WTC11 (cell line): ENCODE data around the gene SEZ6L.

Experiments used
- IRF1 ChIP-seq: sonication (generic); formaldehyde crosslinking; IDR thresholded peaks from 2 replicates; pipeline ENCODE4 v1.8.0; 2023; ENCODE audit warnings: missing genetic modification reagents
- MAX ChIP-seq: sonication (generic); formaldehyde crosslinking; IDR thresholded peaks from 2 replicates; pipeline ENCODE4 v1.8.0; 2022; ENCODE audit warnings: mild to moderate bottlenecking, missing genetic modification reagents
- PREB ChIP-seq: sonication (generic); formaldehyde crosslinking; IDR thresholded peaks from 2 replicates; pipeline ENCODE4 v1.8.1; 2022; ENCODE audit warnings: mild to moderate bottlenecking, missing genetic modification reagents, moderate library complexity, borderline replicate concordance
- ZNF232 ChIP-seq: sonication (generic); formaldehyde crosslinking; IDR thresholded peaks from 2 replicates; pipeline ENCODE4 v1.8.0; 2022; ENCODE audit warnings: mild to moderate bottlenecking, missing genetic modification reagents
- TF ChIP-seq, protein P1 (sequence below): fragments of 200-600 bp; IDR thresholded peaks from 2 replicates; pipeline ENCODE4 v1.8.0; 2022; ENCODE audit warnings: antibody characterized with exemption
- TF ChIP-seq, protein P2 (sequence below): sonication (generic); formaldehyde crosslinking; IDR thresholded peaks from 2 replicates; pipeline ENCODE4 v1.8.0; 2022; ENCODE audit warnings: mild to moderate bottlenecking, missing genetic modification reagents
- TF ChIP-seq, protein P3 (sequence below): sonication (generic); formaldehyde crosslinking; IDR thresholded peaks from 2 replicates; pipeline ENCODE4 v1.8.0; 2022; ENCODE audit warnings: mild to moderate bottlenecking, missing genetic modification reagents

DNA sequence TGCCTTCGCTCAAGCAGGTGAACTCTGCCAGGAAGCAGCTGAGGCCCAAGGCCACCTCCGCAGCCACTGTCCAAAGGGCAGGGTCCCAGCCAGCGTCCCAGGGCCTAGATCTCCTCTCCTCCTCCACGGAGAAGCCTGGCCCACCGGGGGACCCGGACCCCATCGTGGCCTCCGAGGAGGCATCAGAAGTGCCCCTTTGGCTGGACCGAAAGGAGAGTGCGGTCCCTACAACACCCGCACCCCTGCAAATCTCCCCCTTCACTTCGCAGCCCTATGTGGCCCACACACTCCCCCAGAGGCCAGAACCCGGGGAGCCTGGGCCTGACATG is 123.4 kb downstream of the SEZ6L start:
- TF ChIP-seq ZNF232 (CRISPR knock-in tag) (no peak), MAX (CRISPR knock-in tag) (no peak), IRF1 (no peak), PREB (no peak)
- TF ChIP-seq, protein P1, sequence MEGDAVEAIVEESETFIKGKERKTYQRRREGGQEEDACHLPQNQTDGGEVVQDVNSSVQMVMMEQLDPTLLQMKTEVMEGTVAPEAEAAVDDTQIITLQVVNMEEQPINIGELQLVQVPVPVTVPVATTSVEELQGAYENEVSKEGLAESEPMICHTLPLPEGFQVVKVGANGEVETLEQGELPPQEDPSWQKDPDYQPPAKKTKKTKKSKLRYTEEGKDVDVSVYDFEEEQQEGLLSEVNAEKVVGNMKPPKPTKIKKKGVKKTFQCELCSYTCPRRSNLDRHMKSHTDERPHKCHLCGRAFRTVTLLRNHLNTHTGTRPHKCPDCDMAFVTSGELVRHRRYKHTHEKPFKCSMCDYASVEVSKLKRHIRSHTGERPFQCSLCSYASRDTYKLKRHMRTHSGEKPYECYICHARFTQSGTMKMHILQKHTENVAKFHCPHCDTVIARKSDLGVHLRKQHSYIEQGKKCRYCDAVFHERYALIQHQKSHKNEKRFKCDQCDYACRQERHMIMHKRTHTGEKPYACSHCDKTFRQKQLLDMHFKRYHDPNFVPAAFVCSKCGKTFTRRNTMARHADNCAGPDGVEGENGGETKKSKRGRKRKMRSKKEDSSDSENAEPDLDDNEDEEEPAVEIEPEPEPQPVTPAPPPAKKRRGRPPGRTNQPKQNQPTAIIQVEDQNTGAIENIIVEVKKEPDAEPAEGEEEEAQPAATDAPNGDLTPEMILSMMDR: no peak
- TF ChIP-seq, protein P2, sequence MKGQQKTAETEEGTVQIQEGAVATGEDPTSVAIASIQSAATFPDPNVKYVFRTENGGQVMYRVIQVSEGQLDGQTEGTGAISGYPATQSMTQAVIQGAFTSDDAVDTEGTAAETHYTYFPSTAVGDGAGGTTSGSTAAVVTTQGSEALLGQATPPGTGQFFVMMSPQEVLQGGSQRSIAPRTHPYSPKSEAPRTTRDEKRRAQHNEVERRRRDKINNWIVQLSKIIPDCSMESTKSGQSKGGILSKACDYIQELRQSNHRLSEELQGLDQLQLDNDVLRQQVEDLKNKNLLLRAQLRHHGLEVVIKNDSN (CRISPR knock-in tag): no peak
- TF ChIP-seq, protein P3, sequence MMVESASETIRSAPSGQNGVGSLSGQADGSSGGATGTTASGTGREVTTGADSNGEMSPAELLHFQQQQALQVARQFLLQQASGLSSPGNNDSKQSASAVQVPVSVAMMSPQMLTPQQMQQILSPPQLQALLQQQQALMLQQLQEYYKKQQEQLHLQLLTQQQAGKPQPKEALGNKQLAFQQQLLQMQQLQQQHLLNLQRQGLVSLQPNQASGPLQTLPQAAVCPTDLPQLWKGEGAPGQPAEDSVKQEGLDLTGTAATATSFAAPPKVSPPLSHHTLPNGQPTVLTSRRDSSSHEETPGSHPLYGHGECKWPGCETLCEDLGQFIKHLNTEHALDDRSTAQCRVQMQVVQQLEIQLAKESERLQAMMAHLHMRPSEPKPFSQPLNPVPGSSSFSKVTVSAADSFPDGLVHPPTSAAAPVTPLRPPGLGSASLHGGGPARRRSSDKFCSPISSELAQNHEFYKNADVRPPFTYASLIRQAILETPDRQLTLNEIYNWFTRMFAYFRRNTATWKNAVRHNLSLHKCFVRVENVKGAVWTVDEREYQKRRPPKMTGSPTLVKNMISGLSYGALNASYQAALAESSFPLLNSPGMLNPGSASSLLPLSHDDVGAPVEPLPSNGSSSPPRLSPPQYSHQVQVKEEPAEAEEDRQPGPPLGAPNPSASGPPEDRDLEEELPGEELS (CRISPR knock-in tag): no peak
